RWPE1 (cell line): ENCODE results near the gene GLYATL3.

ENCODE experiments used
- CTCF ChIA-PET: fragments of 350-600 bp; sonication (Branson Sonifier 250); formaldehyde crosslinking; extraction: SDS; loops from one replicate; lab custom pipeline; 2021; lab: Yijun Ruan, JAX
- POLR2A ChIA-PET: fragments of 400-600 bp; formaldehyde crosslinking; extraction: SDS; loops from one replicate; lab custom pipeline; 2020; ENCODE audit warnings: antibody characterized with exemption; ENCODE audit not compliant: low non-redundant PET; lab: Yijun Ruan, JAX
- DNase-seq: peaks from one replicate; pipeline ENCODE4 v3.0.0; 2012; ENCODE audit warnings: low spot score
- H3K27ac ChIP-seq: fragments of 450-650 bp; 2 replicates; pipeline ENCODE4 v1.5.1; 2017
- TF ChIP-seq, protein P1 (sequence below): fragments of 450-650 bp; conservative IDR thresholded peaks from 2 replicates; pipeline ENCODE4 v1.5.1; 2017; ENCODE audit warnings: low read depth, mild to moderate bottlenecking

The GLYATL3 gene

DNA sequence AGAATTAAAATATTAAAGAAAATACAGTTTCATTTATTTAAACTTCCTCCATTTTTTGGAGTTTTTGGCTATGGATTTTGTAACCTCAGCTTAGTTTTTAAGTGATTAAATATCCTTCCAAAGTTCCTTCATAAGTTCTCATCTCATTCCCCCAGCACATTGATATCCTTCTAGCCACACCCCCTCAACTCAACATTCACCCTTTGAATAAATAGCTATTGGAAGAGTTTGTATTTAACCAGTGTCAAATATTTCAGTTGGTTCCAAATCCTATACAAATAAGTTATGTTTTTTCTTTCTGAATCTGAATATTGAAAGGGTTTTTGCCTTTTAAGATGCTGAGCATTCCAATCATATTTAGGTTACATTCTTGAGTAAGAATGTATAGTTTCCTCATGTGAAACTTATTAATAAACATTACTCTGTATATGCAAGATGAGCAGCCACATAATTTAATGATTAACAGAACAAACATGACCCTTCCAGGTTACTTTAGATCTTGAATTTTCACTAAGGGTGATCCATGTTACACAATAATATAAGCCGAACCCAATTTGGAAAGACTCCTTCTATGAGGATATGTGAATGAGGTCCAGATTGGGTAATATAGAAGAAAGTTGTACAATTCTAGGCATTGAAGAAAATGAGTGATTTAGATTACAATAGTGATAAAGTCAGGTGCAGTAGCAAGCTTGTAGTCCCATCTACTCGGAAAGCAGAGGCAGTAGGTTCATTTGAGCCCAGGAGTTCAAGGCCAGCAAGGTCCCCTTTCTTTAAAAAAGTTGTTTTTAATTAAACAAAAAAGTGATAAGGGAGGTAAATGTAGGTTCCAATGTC, 13.6 kb downstream of the GLYATL3 start:
- DNase-seq = no peak
- no peak overlapping the region for H3K27ac ChIP-seq
- TF ChIP-seq, protein P1, sequence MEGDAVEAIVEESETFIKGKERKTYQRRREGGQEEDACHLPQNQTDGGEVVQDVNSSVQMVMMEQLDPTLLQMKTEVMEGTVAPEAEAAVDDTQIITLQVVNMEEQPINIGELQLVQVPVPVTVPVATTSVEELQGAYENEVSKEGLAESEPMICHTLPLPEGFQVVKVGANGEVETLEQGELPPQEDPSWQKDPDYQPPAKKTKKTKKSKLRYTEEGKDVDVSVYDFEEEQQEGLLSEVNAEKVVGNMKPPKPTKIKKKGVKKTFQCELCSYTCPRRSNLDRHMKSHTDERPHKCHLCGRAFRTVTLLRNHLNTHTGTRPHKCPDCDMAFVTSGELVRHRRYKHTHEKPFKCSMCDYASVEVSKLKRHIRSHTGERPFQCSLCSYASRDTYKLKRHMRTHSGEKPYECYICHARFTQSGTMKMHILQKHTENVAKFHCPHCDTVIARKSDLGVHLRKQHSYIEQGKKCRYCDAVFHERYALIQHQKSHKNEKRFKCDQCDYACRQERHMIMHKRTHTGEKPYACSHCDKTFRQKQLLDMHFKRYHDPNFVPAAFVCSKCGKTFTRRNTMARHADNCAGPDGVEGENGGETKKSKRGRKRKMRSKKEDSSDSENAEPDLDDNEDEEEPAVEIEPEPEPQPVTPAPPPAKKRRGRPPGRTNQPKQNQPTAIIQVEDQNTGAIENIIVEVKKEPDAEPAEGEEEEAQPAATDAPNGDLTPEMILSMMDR = no peak
- POLR2A ChIA-PET = no interaction called here
- CTCF ChIA-PET = no interaction called here

DNA sequence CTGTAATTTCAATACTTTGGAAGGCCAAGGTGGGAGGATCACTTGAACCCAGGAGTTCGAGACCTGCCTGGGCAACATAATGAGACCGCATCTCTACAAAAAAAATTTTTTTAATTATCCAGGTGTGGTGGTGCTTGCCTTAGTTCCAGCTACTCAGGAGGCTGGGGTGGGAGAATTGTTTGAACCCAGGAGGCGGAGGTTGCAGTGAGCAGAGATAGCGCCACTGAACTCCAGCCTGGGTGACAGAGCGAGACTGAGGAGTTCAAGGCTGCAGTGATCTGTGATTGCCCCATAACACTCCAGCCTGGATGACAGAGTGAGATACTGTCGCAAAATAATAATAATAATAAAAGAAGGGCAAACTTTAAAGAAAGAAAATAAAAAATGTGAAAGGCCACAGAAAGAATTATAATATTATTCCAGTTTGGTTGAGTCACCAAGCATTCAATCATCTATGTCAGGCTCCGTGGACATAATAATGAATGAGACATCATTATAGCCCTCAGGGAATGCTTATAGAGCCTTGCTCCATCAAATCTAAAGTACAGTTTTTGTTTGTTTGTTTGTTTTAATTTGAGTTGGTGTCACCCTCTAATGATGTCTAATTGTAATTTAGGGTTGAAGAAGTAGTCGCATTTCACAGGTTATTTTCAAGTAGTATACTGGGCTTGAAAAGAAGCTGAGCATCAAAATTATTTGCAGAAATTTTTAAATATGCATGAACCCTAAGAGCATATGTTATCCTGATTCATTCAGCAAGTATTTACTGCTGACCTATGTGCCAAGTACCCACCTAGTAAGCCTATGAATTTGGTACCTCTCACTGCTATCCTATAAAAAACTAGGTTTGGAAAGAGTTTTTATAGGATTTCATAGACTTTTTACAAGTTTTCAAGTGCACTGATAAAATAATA, 15.1 kb downstream of the GLYATL3 start:
- no peak overlapping the region for H3K27ac ChIP-seq
- ChIA-PET POLR2A (no interaction called here), CTCF (no interaction called here)
- TF ChIP-seq, protein P1 = no peak
- peak; percentile 55 for DNase-seq

DNA sequence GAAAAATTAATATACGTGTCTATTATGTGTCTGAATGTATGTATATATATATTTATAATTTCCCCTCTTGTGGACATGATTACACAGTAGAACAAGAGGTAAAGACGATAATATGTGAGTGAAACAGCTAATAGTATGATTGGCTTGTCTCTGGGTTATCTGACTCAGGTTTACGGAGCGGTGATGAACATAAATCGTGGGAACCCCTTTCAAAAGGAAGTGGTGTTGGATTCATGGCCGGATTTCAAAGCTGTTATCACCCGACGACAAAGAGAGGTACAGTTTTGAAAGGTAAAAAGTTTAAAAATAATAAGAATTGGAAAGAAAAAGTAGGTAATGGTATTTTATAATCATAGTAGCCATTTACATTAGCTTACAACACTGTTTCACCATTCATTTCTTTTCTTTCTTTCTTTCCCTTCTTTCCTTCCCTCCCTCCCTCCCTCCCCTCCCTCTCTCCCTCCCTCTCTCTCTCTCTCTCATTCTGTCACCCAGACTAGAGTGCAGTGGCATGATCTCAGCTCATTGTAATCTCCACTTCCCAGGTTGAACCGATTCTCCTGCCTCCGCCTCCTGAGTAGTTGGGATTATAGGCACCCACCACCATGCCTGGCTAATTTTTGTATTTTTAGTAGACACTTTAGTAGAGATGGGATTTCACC, 15.9 kb downstream of the GLYATL3 start:
- peak; percentile 34 for DNase-seq
- no peak overlapping the region for H3K27ac ChIP-seq
- TF ChIP-seq, protein P1 = no peak
- CTCF ChIA-PET = interaction anchor here (1.0 kb wide), 1 partner anchor 17 kb away, joined by 4 read pairs; no protein-coding TSS in a partner anchor
- POLR2A ChIA-PET = no interaction called here

DNA sequence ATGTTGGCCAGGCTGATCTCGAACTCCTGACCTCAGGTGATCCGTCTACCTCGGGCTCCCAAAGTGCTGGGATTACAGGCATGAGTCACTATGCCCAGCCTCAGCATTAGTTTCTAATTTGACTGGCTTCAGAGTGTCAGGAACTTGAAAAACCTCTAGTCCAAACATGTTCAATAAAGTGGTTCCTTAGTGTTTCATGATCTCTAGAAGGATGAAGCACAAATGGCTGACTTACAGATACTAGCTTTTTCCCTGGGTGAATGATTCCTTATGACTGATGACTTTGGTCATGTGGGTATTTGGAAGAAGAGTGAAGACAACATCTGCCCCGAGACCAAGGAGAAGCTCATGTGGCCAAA, 16.4 kb downstream of the GLYATL3 start:
- DNase-seq = peak; percentile 15
- no peak overlapping the region for H3K27ac ChIP-seq
- ChIA-PET CTCF (interaction anchor here (1.0 kb wide), 1 partner anchor 16 kb away, joined by 4 read pairs; no protein-coding TSS in a partner anchor), POLR2A (no interaction called here)
- TF ChIP-seq, protein P1 = no peak

DNA sequence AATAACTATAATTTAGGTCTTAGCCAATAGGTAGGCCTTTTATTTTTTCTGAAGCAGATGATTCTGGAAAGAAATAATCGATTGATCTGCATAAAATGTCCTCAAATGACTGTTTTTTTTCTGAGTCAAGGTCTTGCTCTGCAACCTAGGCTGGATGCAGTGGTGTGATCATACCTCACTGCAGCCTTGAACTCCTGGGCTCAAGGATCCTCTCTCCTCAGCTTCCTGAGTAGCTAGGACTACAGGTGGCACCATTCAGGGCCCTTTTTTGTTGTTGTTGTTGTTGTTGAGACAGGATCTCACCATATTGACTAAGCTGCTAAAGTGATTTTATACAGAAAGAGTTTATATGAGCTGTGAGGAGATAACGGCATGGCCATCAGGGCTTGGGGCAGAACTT, 18.2 kb downstream of the GLYATL3 start:
- H3K27ac ChIP-seq = no peak overlapping the region
- ChIA-PET CTCF (interaction anchor here (0.6 kb wide), 1 partner anchor 212 kb away, joined by 3 read pairs; no protein-coding TSS in a partner anchor), POLR2A (no interaction called here)
- no peak for DNase-seq
- TF ChIP-seq, protein P1 = no peak

DNA sequence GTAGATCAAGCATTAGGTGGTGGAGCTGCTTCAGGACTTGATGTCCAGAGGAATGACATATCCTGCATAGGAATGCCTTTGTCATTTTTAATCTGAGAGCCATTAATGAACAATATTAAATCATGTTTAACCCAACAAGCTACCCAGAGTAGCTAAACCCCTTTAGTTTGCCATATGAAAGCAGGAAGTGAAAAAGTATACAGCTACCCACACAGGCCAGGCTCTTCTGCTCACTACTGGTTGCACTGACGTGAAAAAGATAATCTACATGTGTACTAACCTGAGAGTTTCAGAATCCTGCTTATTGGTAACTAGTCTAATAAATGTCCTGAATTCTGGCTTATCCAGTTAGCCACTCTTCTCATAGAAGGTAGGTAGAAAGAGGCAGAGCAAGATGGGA, 19.9 kb downstream of the GLYATL3 start:
- no peak overlapping the region for H3K27ac ChIP-seq
- CTCF ChIA-PET = interaction anchor here (1.5 kb wide), 1 partner anchor 87 kb away, joined by 5 read pairs; no protein-coding TSS in a partner anchor
- DNase-seq = no peak
- POLR2A ChIA-PET = no interaction called here
- TF ChIP-seq, protein P1 = no peak
